HEK293T (cell line): ENCODE data around the gene PPP4R3B.

Experiments
- ARNT ChIP-seq: fragments of 450-650 bp; IDR thresholded peaks from 2 replicates; pipeline ENCODE4 v1.6.1; 2017; ENCODE audit warnings: mild to moderate bottlenecking
- BHLHE40 ChIP-seq: fragments of 450-650 bp; IDR thresholded peaks from 2 replicates; pipeline ENCODE4 v1.6.1; 2016; ENCODE audit warnings: mild to moderate bottlenecking, moderate library complexity, borderline replicate concordance
- ELF4 ChIP-seq: fragments of 450-650 bp; IDR thresholded peaks from 2 replicates; pipeline ENCODE4 v1.6.1; 2017; ENCODE audit warnings: antibody characterized with exemption
- FOXK2 ChIP-seq: fragments of 450-650 bp; IDR thresholded peaks from 2 replicates; pipeline ENCODE4 v1.6.1; 2016; ENCODE audit warnings: mild to moderate bottlenecking
- LEF1 ChIP-seq: fragments of 450-650 bp; IDR thresholded peaks from 2 replicates; pipeline ENCODE4 v1.6.1; 2017; ENCODE audit warnings: mild to moderate bottlenecking, borderline replicate concordance
- NFRKB ChIP-seq: fragments of 450-650 bp; IDR thresholded peaks from 2 replicates; pipeline ENCODE4 v1.6.1; 2016; ENCODE audit warnings: mild to moderate bottlenecking, moderate library complexity
- SP1 ChIP-seq: fragments of 450-650 bp; IDR thresholded peaks from 2 replicates; pipeline ENCODE4 v1.6.1; 2017
- SUZ12 ChIP-seq: fragments of 450-650 bp; IDR thresholded peaks from 2 replicates; pipeline ENCODE4 v1.6.1; 2016; ENCODE audit warnings: mild to moderate bottlenecking
- TARDBP ChIP-seq: fragments of 450-650 bp; IDR thresholded peaks from 2 replicates; pipeline ENCODE4 v1.6.1; 2016
- ZNF384 ChIP-seq: fragments of 450-650 bp; IDR thresholded peaks from 2 replicates; pipeline ENCODE4 v1.6.1; 2016

GRCh38 chr2:55511508-55512124 lies 105.8 kb downstream of the PPP4R3B start:
- no peak for TF ChIP-seq BHLHE40
- no peak for TF ChIP-seq SUZ12
- TF ChIP-seq ZNF384: no peak
- TF ChIP-seq ARNT: no peak
- TF ChIP-seq ELF4: no peak
- no peak for TF ChIP-seq LEF1
- no peak for TF ChIP-seq NFRKB
- TF ChIP-seq TARDBP: no peak
- TF ChIP-seq SP1: no peak
- TF ChIP-seq FOXK2: no peak
